Activated CD4-positive, alpha-beta T cell treated with anti-CD3 and anti-CD28 coated beads for 4 hours (primary cell): ENCODE measurements around the gene HVCN1.
A peak's percentile ranks its signal among the peaks of the same experiment; 100 is the strongest.
"Not testable (repeated sequence)": the region's sequence is repeated elsewhere in the genome, so short reads cannot be mapped to it uniquely, and the experiment has no call there.

Source experiments
- DNase-seq, 2 donors: peaks; one replicate each; pipeline ENCODE4 v3.0.0-alpha.2; 2020

The HVCN1 gene, protein sequence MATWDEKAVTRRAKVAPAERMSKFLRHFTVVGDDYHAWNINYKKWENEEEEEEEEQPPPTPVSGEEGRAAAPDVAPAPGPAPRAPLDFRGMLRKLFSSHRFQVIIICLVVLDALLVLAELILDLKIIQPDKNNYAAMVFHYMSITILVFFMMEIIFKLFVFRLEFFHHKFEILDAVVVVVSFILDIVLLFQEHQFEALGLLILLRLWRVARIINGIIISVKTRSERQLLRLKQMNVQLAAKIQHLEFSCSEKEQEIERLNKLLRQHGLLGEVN

DNA sequence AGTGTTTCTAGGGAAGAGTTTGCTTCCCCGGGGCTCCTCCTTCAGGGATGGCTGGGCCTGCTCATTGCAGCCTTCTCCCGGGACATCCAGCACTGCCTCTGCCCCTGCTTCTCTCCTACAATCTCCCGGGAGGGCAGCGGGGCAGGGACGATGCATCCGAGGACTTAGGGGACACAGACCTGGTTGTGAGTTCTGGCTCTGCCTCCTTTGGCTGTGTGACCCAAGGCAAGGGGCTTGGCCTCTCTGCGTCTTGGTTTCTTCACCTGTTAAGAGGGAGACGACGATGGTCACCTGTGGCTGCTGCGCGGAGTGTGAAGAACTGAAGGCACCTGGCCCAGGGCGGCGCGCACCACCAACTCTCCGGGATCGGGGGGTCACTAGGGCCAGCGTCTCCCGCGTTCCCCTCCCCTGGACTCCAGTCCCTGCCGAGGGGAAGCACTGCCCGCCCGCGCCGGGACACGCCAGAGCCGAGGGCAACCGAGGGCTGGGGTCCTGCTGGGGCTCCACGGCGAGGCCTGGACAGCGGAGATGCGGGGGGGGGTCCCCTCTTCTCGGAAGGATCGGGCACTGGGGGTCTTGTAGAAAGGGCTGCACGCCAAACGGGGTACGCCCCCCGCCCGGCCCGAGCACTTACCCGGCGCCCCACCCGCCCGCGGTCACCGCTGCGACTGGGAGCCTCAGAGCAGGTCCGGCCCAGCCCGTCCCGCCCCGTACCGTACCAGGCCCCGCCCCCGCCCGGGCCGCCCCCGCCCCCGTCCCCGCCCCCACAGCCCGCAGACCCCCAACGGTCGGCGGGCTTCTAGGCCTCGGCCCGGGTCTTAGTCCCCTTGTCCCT lies at the start of gene HVCN1:
Gene HVCN1 (minus strand): TSS at position 670 of the 835 bp plus-strand sequence. CDS start 5,870 bp downstream, outside the sequence.
- peak in 1 of 2 donors; percentile 34 for DNase-seq

DNA sequence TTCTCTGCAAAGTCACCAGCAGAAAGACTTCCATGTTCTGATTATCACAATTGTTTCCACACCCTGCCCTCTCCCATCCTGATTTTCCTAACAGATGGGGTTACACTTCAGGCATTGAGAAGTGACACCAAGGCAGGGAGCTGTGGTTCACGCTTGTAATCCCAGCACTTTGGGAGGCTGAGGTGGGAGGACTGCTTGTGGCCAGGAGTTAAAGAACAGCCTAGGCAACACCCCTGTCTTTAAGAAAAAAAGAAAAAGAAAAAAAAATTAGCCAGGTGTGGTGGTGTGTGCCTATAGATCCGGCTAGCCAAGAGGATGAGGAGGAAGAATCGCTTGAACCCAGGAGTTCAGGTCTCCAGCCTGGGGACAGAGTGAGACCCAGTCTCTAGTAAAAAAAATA lies 48.6 kb upstream of the HVCN1 start:
- DNase-seq: no peak

DNA sequence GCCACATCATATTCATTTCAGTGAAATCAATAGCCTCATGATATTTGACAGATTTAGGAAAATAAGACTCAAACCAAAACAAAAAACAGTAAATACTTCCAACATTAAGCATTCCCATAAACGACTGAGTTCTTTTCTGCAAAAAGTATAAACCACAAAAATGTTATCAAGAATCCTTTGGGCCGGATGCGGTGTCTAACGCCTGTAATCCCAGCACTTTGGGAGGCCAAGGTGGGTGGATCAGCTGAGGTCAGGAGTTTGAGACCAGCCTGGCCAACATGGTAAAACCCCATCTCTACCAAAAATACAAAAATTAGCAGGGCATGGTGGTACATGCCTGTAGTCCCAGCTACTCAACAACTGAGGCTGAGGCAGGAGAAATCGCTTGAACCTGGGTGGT lies 48.1 kb upstream of the HVCN1 start:
- not testable (repeated sequence) for DNase-seq

DNA sequence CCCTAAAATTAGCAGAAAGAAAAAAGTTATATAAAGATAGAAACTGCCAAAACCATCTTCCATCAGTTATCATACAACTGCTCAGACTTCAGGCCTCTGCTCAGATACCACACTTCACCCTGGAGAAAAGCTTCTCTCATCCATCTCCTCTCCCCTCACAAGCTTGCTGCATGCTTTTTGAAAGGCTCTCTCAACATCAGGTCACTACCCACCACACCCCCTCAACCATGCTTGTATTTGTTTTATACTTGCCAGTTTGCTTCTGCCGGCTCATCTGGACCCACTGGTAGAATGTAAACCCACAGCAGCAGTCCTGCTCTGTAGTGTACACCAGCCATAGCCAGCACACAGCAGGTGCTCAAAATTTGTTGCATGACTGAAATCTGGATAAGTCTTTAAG lies 45.0 kb upstream of the HVCN1 start:
- no peak for DNase-seq

DNA sequence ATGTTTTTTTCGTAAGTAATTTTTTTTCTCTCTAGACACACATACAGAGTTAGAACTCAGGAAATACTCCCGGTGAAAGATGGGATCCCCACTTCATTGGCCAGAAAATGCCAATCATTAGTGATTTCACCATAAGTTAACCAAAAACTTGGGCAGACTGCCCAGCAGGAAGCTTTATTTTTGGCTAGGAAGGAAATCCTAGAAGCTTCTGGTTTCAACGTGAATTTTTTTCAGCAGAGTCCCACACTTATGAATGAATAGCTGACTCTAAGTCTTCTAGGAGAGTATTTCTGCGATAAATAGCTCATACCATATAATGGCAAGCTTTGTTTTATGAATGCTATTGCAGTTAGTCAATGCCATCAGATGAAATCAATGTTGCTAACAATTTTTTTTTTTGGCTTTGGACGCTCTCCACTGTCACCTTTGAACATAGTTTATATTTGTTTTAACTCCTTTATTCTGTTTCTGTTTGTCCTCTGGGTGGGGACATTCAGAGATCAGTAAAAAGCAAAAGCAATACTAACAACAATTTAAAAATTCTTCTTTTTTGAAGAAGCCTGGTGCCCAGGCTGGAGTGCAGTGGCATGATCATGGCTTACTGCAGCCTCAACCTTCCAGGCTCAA lies 44.3 kb upstream of the HVCN1 start:
- DNase-seq: no peak

DNA sequence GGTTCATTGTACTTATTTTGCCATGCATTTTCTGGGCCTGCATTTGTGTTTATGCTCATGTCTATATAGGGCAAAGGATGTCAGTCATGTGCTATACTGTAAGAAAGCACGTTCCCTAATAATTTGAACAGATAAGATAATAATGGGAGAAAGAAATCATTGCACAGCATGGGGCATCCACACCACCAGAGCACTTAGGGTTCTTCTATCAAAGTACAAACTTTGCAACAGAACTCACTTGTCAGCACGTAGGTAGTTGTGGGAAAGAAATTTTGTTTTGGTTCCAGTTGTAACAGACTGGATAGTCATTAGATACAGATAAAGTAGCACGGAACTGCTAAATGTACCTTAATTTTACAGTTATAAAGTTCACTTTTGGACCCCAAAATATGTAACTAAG lies 43.7 kb upstream of the HVCN1 start:
- no peak for DNase-seq

DNA sequence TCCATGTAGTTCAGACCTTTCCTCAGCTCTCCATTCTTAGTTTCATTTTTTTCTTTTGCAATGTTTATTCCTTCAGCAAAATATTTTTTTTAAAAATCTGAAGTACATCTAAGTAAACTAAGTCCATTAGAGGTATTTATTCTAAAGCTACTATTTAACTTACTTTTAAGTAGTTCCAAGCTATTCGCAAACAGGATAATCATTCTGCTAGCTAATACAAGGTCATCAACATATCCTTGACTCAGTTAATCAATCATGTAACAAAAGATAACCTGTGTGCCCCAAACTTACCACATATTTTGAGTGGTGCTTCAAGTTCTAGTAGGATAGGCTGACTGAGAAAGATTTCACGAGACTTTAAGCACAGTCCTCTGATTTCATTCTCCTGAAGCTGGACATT lies 42.6 kb upstream of the HVCN1 start:
- no peak for DNase-seq

DNA sequence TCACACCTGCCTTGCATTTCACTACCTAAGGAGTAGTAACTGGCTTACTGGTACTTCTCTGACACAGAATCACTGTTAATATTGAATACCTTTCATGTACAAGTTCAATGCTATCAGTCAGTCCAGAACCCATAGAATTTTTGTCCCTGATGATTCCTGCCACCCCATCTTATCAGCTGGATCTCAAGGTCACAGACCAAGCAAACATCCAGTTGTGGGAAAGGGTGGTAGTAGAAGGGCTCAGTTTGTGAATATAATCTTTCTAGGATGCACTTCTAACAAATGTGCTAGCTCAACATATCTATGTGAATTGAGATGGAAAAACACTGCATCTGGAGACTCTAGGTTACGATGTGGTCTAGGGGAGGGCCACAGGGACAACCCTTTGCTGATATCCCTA lies 39.7 kb upstream of the HVCN1 start:
- no peak for DNase-seq

DNA sequence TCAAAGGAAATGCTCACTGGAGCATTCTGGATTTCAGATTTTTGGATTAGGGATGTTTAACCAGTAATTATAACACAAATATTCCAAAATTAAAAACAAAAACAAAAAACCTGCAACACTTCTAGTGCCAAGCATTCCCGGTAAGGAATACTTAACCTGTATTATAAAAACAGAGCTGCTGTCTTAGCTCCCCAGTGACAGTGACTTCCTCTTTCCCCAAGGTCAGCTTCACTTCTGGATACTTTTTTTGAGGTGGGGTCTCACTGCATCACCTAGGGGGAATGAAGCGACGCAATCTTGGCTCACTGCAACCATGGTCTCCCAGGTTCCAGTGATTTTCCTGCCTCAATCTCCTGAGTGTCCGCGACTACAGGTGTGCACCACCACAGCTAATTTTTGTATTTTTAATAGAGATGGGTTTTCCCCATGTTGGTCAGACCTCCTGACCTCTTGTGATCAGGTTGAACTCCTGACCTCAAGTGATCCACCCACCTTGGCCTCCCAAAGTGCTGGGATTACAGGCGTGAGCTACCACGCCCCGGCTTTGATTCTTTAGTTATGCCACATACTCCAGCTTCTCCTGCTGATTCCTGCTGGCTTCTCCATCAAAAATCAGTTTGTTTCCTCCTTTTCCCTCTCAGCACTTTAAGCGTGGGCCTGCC lies 37.9 kb upstream of the HVCN1 start:
- DNase-seq: no peak

DNA sequence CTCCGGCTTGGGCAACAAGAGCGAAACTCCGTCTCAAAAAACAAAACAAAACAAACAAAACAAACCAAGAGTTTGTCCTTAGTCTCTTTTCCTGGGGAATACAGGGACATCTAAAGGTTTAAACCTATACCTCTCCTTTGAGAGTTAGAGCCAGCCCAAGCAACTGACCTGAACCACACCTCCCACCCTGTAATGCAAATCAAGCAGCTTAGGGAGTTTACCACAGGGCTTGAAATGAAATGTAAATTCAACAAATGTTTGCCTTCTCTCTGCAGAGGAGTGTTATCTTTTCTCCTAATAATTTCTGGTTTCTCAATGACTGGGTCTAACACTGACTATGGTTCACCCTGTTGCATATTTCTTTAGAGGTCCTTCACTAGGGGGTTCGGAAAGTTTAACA lies 37.1 kb upstream of the HVCN1 start:
- no peak for DNase-seq

DNA sequence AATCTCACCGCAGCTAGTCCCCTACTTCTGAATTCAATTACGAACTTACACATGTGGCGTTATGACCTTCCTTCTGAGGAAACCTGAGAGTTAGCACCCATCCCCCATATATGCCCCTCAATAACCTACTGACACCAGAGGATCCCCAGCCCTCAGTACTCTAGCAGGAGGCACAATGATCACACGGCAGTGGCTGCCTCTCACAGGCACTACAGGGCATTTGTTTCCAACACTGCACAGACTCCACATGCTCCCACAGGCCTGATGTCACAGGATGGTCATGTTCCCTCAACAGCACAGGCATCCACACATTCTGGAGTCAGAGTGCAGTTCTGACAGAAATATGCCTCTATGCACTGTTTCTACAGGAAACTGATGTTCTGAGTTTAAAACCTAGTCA lies 36.4 kb upstream of the HVCN1 start:
- no peak for DNase-seq

DNA sequence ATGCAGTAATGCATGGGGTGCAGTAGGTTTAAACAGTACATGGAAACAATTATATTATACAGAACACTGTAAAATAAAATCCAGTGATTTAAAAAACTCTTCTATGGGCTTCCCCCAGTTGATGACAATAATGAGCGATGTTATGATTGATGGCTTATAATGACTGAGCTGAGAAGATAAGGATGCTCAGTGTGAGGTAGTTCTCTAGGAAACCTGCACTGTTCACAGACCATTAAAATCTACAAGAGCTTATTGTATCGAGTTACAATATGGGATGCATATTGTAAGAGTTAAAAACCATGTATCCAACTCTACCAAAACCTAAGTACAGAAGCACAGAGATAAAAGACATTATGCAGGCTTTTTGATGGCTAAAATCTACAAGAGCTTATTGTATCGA lies 34.0 kb upstream of the HVCN1 start:
- not testable (repeated sequence) for DNase-seq

DNA sequence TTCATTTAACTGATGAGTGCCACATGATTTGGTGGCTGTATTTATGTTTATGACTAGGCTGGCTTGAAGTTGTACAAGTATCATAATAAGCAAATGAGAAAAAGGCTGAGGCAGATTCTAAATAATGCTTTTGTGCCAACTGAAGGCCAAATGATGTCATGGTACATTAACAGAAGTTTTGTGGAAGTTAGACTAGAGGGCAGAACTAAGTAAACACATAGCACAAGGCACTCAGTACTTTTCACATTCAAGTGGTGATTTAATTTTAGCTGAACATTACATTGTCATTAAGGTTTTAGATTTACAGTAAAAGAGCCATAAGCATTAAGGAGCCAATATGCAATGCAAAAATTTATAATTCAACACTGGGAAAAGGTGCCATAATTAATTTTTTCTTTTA lies 32.7 kb upstream of the HVCN1 start:
- no peak for DNase-seq

DNA sequence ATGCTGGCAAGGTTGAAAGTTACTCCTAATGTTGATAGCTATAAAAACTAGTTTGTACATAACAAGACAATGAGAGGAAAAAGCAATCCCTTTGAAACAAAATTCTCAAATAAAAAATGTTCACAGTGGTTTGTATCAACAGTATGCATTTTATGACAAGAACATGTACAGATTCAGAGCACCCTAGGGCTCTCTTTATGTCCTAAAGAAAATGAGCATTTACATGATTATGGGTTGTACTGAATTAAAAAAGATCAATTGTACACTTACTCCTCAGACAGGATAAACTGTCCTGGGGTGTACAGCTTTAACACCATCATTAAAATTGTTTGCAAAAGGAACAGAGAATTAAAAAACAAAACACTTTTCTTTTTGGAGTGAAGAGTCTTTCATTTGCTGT lies 31.6 kb upstream of the HVCN1 start:
- DNase-seq: no peak

DNA sequence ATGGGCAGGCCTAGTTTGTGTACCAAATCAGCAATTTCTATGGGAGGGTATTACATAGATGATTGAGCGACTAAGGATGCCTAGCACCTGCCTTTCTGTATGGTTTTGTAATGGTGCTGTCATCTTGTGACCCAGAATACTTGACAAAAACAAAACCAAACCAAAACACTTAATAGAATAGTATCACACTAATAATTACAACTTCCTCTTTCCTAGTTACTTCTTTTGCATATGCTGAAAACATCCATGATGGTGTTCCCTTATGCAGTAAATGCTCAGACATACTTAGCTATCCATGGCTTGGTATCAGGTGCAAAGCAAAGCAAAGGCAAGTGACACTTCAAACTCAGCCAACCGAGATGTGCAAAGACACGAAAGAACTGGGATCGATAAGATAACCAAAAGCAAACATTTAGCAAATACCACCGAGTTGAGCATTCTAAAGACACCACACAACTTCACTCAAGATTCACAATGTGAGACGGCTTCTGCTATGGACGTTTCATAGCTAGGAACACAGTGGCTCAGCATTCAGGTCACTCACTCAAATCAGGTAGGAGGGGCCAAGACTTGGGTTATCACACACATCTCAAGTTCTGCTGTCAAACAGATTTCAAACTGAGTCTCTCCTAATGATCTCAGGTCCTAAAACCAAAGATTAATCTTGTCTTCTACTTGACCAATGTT lies 29.4 kb upstream of the HVCN1 start:
- no peak for DNase-seq

DNA sequence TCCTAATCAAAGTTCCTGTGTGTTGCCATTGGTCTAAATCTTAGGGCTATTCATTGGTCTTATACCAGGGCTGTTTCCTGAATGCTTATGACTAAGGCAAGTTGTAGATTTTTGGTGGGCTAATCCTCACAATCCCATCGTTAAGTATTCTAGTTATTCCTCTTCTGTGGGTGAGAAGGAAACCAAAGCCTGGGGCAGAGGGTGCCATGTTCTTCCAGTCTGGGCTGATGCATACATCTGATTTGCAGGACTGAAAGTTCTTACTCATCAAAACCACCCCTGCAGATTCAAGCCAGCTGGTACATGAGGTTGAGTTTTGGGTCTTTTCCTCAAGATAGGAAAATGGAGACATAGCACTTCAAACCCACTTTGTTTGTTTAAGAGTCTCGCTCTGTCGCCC lies 28.1 kb upstream of the HVCN1 start:
- no peak for DNase-seq

DNA sequence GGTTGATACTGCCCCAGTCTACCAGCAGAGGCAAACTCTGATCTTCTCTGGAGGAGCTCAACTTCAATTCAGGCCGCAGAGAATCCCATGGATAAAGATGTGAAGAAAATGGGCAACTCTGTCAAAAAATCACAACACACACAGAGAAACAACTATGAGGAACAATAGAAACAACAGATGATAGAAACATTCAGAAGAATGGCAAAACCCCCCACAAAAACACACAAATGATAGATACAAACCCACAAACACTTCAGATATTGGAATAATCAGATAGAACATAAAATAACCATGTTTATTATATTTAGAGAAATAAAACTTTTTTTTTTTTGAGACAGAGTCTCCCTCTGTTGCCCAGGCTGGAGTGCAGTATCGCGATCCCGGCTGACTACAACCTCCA lies 20.0 kb upstream of the HVCN1 start:
- DNase-seq: no peak

DNA sequence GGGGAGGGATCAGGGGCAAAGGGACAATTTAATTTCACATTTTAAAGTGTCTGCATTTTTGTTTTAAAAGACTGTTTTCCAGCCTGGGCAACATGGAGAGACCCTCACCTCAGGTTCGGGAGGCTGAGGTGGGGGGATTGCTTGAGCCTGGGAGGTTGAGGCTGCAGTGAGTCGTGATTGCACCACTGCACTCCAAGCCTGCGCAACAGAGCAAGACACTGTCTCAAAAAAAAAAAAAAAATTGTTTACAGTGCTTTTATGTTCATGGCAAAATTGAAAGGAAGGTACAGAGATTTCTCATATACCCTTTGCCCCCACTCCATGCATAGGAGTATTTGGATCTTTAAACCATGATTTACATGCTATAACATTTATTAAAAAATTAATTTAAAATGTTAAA lies 16.4 kb upstream of the HVCN1 start:
- no peak for DNase-seq

DNA sequence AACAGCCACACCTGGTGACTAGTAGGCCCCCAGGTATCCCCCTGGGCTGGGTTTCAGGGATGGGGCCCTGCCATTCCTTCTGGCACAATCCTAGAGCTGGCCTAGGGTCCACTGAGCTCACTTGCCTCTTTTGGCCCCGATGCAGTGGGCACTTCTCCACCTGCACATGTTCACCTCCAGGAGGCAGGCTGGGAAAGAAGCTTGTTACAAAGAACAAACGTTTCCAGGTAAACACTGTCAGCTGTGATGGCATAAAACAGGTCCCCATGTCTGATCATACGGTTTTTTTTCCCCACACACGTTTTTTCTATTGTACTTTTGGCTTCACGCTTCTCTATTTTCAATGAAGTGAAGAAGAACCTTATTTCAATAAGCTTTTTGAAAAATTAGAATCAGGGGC lies 15.8 kb upstream of the HVCN1 start:
- DNase-seq: no peak

DNA sequence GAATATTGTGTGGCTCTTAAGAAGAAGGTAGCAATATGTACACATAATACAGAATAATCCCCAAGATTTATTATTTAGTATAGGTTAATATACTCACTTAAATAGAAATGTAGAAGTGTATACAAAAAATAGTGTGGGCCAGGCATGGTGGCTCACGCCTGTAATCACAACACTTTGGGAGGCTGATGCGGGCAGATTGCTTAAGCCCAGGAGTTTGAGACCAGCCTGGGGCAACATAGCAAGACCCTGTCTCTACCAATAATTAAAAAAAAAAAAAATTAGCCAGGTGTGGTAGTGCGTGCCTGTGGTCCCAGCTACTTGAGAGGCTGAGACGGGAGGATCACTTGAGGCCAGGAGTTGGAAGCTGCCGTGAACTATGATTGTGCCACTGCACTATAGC lies 15.3 kb upstream of the HVCN1 start:
- no peak for DNase-seq

DNA sequence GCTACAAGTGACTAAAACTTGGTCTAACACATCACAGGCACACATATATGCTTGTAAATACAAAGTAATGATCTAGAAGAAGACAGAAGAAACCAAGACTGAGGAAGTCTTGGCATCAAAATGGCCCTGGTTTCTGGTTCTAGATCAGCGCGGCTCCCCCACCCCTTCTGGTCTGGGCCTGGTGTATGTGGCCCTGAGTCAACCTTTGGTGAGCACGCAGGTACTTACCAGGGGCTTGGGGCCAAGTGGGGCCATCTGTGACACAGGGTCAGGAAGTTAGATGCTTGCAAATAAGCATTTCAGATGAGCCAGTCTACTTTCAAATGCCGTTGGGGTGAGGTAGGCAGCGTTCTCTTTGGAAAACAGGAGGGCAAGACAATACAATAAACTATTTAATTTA lies 13.2 kb upstream of the HVCN1 start:
- no peak for DNase-seq

DNA sequence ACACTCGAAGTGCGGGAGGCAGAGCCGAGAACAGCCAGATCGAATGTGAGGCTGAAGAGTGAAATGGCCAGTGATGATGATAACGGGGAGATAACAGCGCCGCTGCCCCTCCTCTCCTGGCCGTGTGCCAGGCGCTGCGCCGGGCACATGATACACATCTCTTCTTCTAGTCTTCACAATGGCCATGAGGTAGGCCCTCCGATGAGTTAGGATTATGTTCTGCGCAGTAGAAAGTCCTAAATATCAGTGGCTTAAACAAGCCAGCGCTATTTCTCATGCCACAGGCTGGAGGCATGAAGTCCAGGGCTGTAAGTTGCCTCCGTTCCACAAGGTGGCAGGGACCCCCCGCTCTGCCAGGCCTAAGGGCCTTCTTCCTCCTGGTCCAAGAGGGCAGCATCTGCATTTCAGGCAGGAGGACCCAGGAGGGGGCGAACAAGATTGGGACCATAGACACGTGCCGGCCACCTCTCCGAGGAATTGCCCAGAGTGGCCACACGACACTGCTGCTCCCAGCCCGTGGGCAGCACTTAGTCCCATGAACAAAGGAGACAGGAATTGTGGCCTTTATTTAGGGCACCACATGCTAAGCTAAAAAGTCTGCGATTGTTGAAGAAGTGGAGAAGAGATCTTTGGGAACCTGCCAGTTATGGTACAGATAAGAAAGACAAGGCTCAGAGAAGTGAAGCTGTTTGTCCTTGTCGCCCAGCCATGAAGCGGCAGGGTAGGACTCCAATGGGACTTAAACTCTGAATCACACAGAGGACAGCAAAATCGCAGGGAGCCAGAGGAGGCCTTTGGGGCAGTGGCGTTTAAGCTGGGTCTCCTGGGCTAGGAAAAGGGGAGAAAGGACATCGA lies 10.9 kb upstream of the HVCN1 start:
- DNase-seq: no peak
